Loucy (cell line): ENCODE measurements around the gene TMEM225B.

Experiments used
- H2AFZ ChIP-seq: fragments of 200-600 bp; sonication (generic); 2 replicates; pipeline ENCODE4 v1.6.0; 2016; ENCODE audit warnings: antibody characterized with exemption, mild to moderate bottlenecking, low read length, moderate library complexity
- H3F3A ChIP-seq: fragments of 200-600 bp; 2 replicates; pipeline ENCODE4 v1.6.0; 2016; ENCODE audit warnings: antibody characterized with exemption, low read depth, mild to moderate bottlenecking
- H3K27me3 ChIP-seq: fragments of 200-600 bp; sonication (generic); 2 replicates; pipeline ENCODE4 v1.6.1; 2014; ENCODE audit warnings: low read length, mild to moderate bottlenecking; ENCODE audit not compliant: insufficient read depth, poor library complexity, severe bottlenecking
- H3K36me3 ChIP-seq: fragments of 200-600 bp; sonication (generic); 2 replicates; pipeline ENCODE4 v1.6.1; 2016; ENCODE audit warnings: low read length; ENCODE audit not compliant: insufficient read depth
- H3K4me1 ChIP-seq: fragments of 200-600 bp; sonication (generic); 2 replicates; pipeline ENCODE4 v1.5.1; 2014; ENCODE audit warnings: low read length, mild to moderate bottlenecking; ENCODE audit not compliant: insufficient read depth, poor library complexity, severe bottlenecking
- H3K4me2 ChIP-seq: fragments of 200-600 bp; sonication (generic); 2 replicates; pipeline ENCODE4 v1.6.0; 2014; ENCODE audit warnings: antibody characterized with exemption, low read length, low read depth, mild to moderate bottlenecking; ENCODE audit not compliant: poor library complexity, severe bottlenecking
- H3K4me3 ChIP-seq: fragments of 200-600 bp; sonication (generic); 2 replicates; pipeline ENCODE4 v1.5.1; 2014; ENCODE audit warnings: low read length, mild to moderate bottlenecking, mixed read lengths; ENCODE audit not compliant: poor library complexity, severe bottlenecking
- H3K79me2 ChIP-seq: fragments of 200-600 bp; sonication (generic); 2 replicates; pipeline ENCODE4 v1.6.1; 2014; ENCODE audit warnings: low read length; ENCODE audit not compliant: insufficient read depth
- H3K9ac ChIP-seq: fragments of 200-600 bp; sonication (generic); 2 replicates; pipeline ENCODE4 v1.6.0; 2014; ENCODE audit warnings: mild to moderate bottlenecking, low read depth, low read length, moderate library complexity; ENCODE audit not compliant: poor library complexity, severe bottlenecking
- H3K9me2 ChIP-seq: fragments of 200-600 bp; sonication (generic); replicated peaks from 2 replicates; pipeline ENCODE4 v1.6.1; 2016; ENCODE audit warnings: low read depth, low read length, mixed read lengths
- H3K9me3 ChIP-seq: fragments of 200-600 bp; sonication (generic); 2 replicates; pipeline ENCODE4 v1.6.1; 2014; ENCODE audit warnings: mild to moderate bottlenecking, antibody characterized with exemption, low read length, low read depth; ENCODE audit not compliant: insufficient read depth
- H4K20me1 ChIP-seq: fragments of 200-600 bp; sonication (generic); 2 replicates; pipeline ENCODE4 v1.6.0; 2014; ENCODE audit warnings: antibody characterized with exemption, low read length, mild to moderate bottlenecking; ENCODE audit not compliant: insufficient read depth, poor library complexity, severe bottlenecking
- CTCF ChIP-seq: fragments of 200-600 bp; sonication (generic); conservative IDR thresholded peaks from 2 replicates; pipeline ENCODE4 v1.5.1; 2014; ENCODE audit warnings: mild to moderate bottlenecking, antibody characterized with exemption, low read length
- EZH2phosphoT487 ChIP-seq: fragments of 200-600 bp; IDR thresholded peaks from 2 replicates; pipeline ENCODE4 v1.6.1; 2018; ENCODE audit warnings: antibody characterized with exemption, mild to moderate bottlenecking, moderate library complexity, borderline replicate concordance

Gene TMEM225B

GRCh38 chr7:99551767-99552463 is 46.2 kb upstream of the TMEM225B start, which contains the start of gene FAM200A:
Gene FAM200A (minus strand): TSS chr7:99552114. CDS start chr7:99548407, 3,707 bp downstream.
- Histone ChIP-seq H3K9me3 (no peaks in the 10 kb centered on the region), H3K4me1 (peaks cover 22% of the 10 kb centered on the region), H2AFZ (peak within 1 kb of the TSS; percentile 94), H3K4me3 (peak within 1 kb of the TSS; percentile 91), H3K36me3 (no peaks in the 10 kb centered on the region), H3K9ac (peak within 1 kb of the TSS; percentile 95), H3K79me2 (peaks cover 20% of the 10 kb centered on the region), H3K9me2 (no peaks in the 10 kb centered on the region), H3K4me2 (peak within 1 kb of the TSS; percentile 93), H4K20me1 (no peaks in the 10 kb centered on the region), H3K27me3 (no peaks in the 10 kb centered on the region), H3F3A (no peaks in the 10 kb centered on the region)
- no peak for TF ChIP-seq CTCF
- no peak for TF ChIP-seq EZH2phosphoT487

GRCh38 chr7:99553039-99553438 is 45.0 kb upstream of the TMEM225B start:
- H3F3A ChIP-seq = no peaks in the 10 kb centered on the region
- peaks cover 34% of the 10 kb centered on the region for H3K4me1 ChIP-seq
- H3K79me2 ChIP-seq = peaks cover 31% of the 10 kb centered on the region
- H3K9me2 ChIP-seq = no peaks in the 10 kb centered on the region
- no peaks in the 10 kb centered on the region for H3K36me3 ChIP-seq
- TF ChIP-seq EZH2phosphoT487 (no peak), CTCF (no peak)
- no peak overlapping the region for H3K9ac ChIP-seq
- H3K27me3 ChIP-seq = no peaks in the 10 kb centered on the region
- no peak overlapping the region for H3K4me2 ChIP-seq
- peaks cover 5% of the 10 kb centered on the region for H4K20me1 ChIP-seq
- H2AFZ ChIP-seq = no peak overlapping the region
- no peak overlapping the region for H3K4me3 ChIP-seq
- H3K9me3 ChIP-seq = no peaks in the 10 kb centered on the region

- H3K4me2 ChIP-seq = no peak overlapping the region
- peaks cover 6% of the 10 kb centered on the region for H3K27me3 ChIP-seq
- H4K20me1 ChIP-seq = peaks cover 17% of the 10 kb centered on the region
- TF ChIP-seq EZH2phosphoT487 (no peak), CTCF (no peak)
- no peaks in the 10 kb centered on the region for H3K36me3 ChIP-seq
- H2AFZ ChIP-seq = no peak overlapping the region
- H3K9me2 ChIP-seq = no peaks in the 10 kb centered on the region
- no peak overlapping the region for H3K4me3 ChIP-seq
- no peaks in the 10 kb centered on the region for H3F3A ChIP-seq
- H3K9me3 ChIP-seq = no peaks in the 10 kb centered on the region
- H3K4me1 ChIP-seq = peaks cover 44% of the 10 kb centered on the region
- H3K9ac ChIP-seq = no peak overlapping the region
- peaks cover 49% of the 10 kb centered on the region for H3K79me2 ChIP-seq
These were observed 43.1 kb upstream of the TMEM225B start for GRCh38 chr7:99554939-99555338.
